NCI-H510A (cell line): ENCODE results near the gene OR51V1.
"Not testable (repeated sequence)": the region's sequence is repeated elsewhere in the genome, so short reads cannot be mapped to it uniquely, and the experiment has no call there.

ENCODE experiments used
- DNase-seq: peaks from one replicate; lab custom pipeline; 2025; lab: John Stamatoyannopoulos, UW

OR51V1 gene

DNA sequence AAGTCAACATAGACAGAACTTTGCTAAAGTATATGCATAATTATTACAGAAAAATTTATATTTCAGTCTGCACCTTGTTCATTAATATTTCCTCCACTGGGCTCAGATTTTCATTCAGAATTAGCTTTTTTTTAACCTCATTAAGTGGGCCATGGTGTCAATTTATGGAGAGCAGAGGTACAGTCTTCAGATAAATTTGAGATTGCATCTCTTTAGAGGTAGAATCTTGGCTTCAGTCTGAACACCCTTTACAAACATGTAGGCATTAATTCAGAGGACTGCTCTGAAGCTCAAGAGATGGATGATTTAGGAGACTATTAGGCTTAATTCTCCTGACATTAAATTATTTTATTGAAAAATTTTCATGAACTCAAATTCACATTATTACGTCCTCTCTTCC is 29.8 kb upstream of the OR51V1 start:
- no peak for DNase-seq

DNA sequence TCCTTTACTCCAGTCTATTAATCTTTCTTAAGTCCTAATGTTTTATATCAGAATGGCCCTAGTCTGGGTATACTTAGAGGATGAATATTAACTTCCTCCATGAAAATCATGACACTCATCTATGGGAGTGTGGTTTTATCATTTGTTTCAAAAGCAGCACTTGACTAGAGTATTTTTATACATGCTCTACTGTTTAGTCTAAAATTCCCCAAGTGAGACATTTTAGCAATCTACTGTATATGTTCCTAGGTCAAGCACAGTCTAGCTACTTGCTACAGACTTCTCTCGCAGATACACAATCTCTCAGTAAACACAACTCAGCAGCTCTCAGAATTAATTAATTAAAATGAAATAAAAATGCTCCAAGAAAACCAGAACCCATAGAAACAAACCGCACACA is 29.3 kb upstream of the OR51V1 start:
- no peak for DNase-seq

DNA sequence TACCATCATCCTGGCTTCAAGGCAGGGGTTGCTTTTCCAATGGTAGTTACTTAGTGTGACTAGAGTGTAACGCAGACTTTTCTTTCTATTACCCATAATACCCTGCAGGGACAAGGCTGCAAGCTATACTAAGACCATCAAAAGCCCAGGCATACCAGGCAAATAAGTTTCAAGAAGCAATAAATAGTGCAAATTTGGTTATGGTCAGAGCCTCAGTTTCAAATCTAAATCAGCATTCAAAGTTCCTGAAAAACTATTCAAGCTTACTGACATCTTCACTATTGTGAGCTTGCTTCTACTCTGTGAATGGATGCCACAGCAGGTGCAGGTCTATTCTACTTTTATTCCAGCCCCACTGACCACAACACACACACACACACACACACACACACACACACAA is 28.9 kb upstream of the OR51V1 start:
- DNase-seq: no peak

DNA sequence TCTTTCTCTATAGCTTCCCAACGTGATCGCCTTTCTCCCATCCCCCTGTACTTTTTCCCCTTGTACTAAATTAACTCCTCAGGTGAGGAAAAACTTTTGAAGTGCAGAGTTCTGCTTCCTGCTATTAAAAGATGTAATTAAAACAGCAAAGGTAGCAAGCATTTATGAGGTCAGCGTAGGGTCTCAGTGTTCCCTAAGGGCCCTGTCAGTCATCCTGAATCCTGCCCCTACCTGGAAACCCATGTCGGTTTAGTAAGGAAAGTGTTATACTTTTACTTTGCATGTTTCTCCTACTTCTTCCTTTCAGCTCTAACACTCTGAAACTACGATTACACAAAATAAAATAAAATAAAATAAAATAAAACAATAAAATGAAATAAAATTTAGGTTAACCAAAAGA is 27.6 kb upstream of the OR51V1 start:
- no peak for DNase-seq

DNA sequence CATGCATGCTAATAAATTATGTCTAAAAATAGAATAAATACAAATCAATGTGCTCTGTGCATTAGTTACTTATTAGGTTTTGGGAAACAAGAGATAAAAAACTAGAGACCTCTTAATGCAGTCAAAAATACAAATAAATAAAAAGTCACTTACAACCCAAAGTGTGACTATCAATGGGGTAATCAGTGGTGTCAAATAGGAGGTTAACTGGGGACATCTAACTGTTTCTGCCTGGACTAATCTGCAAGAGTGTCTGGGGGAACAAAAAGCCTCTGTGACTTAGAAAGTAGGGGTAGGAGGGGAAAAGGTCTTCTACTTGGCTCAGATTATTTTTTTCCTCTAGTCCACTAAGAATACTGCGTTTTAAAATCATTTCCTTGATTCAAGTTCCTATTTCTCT is 27.2 kb upstream of the OR51V1 start:
- no peak for DNase-seq

DNA sequence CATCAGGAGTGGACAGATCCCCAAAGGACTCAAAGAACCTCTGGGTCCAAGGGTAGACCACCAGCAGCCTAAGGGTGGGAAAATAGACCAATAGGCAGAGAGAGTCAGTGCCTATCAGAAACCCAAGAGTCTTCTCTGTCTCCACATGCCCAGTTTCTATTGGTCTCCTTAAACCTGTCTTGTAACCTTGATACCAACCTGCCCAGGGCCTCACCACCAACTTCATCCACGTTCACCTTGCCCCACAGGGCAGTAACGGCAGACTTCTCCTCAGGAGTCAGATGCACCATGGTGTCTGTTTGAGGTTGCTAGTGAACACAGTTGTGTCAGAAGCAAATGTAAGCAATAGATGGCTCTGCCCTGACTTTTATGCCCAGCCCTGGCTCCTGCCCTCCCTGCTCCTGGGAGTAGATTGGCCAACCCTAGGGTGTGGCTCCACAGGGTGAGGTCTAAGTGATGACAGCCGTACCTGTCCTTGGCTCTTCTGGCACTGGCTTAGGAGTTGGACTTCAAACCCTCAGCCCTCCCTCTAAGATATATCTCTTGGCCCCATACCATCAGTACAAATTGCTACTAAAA is 26.3 kb upstream of the OR51V1 start, which contains the start of gene HBB:
HBB (minus strand) TSS at position 340 of the 579 bp plus-strand sequence; CDS start at position 290, 50 bp downstream.
- DNase-seq: no peak

DNA sequence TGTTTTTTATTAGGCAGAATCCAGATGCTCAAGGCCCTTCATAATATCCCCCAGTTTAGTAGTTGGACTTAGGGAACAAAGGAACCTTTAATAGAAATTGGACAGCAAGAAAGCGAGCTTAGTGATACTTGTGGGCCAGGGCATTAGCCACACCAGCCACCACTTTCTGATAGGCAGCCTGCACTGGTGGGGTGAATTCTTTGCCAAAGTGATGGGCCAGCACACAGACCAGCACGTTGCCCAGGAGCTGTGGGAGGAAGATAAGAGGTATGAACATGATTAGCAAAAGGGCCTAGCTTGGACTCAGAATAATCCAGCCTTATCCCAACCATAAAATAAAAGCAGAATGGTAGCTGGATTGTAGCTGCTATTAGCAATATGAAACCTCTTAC is 25.0 kb upstream of the OR51V1 start:
- DNase-seq: no peak

DNA sequence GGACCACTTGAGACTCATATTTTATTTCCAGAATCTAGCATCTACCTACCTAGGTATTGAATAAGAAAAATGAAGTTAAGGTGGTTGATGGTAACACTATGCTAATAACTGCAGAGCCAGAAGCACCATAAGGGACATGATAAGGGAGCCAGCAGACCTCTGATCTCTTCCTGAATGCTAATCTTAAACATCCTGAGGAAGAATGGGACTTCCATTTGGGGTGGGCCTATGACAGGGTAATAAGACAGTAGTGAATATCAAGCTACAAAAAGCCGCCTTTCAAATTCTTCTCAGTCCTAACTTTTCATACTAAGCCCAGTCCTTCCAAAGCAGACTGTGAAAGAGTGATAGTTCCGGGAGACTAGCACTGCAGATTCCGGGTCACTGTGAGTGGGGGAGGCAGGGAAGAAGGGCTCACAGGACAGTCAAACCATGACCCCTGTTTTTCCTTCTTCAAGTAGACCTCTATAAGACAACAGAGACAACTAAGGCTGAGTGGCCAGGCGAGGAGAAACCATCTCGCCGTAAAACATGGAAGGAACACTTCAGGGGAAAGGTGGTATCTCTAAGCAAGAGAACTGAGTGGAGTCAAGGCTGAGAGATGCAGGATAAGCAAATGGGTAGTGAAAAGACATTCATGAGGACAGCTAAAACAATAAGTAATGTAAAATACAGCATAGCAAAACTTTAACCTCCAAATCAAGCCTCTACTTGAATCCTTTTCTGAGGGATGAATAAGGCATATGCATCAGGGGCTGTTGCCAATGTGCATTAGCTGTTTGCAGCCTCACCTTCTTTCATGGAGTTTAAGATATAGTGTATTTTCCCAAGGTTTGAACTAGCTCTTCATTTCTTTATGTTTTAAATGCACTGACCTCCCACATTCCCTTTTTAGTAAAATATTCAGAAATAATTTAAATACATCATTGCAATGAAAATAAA is 24.3 kb upstream of the OR51V1 start:
- DNase-seq: no peak

DNA sequence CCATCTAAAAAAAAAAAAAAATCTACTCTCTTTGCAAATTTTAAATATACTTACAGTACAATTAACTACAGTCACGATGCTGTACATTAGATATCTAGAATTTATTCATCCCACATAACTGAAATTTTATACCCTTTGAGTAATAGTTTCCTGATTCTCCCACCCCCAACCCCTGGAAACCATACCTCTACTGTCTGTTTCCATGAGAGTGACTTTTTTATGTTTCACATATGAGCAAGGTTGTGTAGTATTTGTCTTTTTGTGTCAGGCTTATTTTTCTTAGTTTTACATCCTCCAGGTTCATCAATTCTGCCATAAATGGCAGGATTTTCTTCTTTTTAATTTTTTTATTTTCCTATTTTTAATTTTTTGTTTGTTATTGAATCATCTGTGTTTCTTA is 23.2 kb upstream of the OR51V1 start:
- no peak for DNase-seq

DNA sequence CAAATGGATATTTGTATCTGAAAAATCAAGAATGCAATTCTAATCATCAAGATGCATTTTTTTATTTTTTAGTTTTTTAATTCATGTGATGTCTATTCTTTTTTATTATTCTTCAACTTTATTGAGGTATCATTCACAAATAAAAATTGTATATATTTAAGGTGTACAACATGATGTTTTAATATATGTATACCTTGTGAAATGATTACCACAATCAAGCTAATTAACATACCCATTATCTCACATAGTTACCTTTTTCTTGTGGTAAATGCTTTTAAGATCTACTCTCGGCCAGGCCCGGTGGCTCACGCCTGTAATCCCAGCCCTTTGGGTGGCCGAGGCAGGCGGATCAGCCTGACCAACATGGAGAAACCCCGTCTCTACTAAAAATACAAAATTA is 22.7 kb upstream of the OR51V1 start:
- DNase-seq: no peak

DNA sequence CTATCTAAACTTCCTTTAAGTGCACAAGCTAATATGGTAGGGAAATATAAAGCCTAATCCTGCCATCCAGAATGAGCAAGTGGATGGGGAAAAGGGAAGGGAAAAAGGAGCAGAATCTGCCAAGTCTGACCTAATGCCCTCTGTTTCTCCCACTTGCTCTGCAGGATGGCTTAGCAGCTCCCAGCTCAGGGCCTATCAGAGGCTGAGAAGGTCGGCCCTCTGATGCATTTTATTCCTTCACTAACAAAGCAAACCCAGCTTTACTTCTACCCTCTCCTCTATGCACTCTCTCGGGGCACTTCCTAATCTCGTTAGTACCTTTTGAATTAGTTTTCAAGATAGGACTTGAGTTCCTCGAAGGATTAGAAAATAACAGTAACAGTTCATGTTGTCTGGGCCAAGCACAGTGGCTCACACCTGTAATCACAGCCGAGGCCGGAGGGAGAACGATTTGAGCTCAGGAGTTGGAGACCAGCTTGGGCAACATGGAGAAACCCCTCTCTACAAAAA is 9.9 kb upstream of the OR51V1 start:
- DNase-seq: no peak

DNA sequence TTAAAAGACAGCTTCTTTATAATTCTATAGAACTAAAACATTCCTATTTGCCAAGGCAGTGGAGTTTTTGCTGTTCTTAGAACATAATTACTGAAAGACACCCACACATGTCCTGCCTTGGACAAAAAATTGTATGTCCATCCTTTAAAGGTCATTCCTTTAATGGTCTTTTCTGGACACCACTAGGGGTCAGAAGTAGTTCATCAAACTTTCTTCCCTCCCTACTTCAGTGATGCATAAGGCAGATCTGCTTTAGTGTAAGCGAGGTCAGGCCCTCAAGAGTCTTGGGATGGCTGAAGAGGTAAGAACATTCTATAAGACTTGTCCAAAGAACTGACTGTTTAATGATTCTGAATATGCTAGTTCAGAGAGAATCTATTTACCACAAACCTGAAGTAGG is 4.3 kb upstream of the OR51V1 start:
- DNase-seq: no peak

DNA sequence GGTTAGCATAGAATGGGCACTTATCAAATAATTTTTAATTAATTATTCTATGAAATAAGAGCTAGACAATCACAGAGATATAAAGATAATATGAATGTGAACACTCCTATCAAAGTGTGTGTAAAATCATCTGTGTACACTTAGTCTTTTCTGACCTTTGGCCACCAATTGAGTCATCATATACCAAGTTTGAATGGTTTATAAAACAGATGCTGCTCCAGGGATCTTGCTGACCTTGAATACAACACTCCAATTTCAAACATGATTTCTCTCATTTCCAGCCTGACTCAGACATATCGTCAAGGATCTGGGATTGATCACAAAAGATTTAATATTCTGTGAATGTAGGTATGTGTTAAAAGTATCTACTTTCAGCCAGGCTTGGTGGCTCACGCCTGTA is 2.9 kb upstream of the OR51V1 start:
- DNase-seq: no peak

DNA sequence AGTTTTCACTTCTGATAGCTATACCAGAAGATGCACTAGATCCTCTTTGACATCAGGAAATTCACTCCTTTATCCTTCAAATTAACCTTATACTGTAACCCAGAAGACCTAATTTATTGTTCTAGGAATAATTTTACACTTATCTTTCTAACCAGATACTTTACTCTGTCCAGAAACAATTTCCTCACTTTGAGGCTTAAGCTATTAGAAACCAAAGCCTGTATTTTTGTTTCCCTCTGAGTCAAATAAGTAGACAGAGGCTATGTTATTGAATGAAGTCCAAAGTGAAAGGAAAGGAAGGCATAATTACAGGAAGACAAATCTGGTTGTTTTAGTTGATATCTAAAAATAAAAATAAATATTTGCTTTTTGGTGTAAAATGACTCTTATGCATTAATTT is 2.2 kb downstream of the OR51V1 start:
- no peak for DNase-seq

DNA sequence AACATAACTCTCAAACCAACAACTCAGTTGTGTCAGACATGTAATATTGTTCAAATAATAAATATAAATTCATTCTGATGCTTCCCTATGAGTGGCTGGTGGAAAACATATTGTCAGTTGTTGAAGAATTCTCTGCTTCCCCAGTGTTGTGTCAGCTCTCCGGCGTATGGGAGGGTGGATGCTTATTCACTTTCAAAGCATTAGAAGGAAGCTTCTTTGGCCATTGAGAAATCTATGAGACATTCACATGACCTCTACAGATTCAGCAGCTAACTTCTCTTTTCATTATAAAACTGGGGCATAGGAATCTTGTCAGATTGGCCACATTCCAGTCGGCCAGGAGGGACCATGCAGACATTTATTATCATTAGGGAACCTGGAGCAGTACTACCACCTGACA is 2.9 kb downstream of the OR51V1 start:
- no peak for DNase-seq

DNA sequence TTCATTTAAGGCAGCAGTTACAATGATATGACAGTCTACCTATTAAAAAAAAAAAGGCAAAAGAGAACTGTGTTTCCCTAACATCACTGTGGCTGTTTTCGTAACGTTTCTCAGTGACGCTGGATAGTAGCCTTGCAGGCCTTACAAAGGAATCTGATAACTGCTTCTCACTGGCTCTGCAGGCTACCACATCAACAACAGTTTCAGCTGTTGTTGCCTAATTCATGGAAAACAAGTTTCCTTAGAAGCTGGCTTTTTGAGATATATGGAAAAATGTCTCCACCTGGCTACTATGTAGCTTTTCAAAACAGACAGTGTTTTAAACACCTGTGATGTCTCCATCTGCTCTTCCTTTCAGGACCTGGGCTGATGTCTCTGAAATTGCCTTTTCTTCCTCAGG is 3.8 kb downstream of the OR51V1 start:
- no peak for DNase-seq

DNA sequence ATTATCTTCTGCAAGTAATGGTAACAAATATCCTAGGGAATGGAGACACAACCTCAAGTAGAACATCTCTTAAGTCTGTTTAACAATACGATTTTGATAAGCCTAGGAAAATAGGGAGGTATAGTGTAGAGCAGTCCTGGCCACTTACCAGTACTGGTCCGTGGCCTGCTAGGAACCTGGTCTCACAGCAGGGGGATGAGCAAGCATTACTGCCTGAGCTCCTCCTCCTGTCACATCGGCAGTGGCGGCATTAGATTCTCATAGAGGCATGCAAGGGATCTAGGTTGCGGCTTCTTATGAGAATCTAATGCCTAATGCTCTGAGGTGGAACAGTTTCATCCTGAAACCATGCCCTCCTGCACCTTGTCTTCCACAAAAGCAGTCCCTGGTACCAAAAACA is 4.4 kb downstream of the OR51V1 start:
- DNase-seq: no peak

DNA sequence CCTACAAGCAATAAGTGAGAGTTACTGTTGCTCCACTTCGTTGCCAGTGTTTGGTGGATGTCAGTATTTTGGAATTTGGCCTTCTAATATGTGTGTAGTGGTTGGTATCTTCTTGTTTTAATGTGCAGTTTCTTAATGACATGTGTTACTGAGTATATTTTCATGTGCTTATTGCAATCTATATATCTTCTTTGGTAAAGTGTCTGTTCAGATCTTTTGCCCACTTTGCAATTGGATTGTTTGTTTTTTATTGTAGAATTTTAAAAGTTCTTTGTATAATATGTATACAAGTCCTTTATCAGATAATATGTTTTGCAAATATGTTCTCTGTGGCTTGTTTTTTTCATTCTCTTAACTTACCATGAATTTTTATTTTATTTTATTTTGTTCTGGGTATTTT is 7.7 kb downstream of the OR51V1 start:
- no peak for DNase-seq

DNA sequence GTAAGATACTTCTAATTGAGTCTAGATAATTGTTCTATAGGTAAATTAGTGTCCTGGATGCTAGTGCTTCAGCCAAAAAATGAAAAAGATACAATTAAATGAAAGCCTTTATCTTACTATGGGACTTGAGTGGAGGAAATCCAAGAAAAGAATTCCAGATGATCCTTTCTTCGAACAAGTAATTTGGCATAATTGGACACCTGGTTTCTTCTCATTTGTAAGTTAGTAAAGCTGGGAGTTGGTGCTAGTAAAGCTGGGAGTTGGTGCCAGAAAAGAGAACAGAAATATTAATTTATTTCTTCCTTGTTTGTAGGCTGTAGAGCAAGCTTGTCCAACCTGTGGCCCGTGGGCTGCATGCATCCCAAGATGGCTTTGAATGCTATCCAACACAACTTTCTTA is 12.3 kb downstream of the OR51V1 start:
- DNase-seq: no peak

DNA sequence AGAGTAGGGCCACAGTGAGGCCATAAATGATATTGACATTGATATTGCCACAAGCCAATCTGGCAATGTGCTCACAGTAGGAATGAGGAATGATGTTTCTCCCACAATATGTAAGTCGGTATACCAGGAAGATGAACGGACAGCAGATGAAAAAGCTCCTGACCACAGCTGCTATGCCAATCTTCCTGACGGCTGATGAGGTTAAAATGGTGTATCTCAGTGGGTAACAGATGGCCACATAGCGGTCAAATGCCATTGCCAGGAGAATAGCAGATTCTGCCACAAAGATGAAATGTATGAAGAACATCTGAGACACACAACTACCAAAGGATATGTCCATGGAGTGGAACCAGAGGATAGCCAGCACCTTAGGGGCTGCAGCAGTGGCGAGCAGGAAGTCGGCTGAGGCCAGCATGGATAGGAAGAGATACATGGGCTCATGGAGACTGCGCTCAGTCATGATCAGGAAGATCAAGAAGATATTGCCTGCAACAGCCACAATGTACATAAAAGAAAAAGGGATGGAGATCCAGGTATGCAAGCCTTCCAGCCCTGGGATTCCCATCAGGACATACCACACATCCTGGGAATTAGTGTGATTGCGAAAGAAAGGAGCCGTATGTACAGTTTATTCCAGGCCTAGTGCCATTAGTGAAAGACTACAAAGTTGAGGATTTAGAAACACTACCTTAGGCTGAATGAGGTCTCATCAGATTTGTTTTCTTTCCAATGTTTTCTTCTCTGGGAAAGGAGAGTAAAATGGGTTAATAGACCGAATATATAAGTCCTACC is 22.2 kb downstream of the OR51V1 start:
- DNase-seq: no peak

DNA sequence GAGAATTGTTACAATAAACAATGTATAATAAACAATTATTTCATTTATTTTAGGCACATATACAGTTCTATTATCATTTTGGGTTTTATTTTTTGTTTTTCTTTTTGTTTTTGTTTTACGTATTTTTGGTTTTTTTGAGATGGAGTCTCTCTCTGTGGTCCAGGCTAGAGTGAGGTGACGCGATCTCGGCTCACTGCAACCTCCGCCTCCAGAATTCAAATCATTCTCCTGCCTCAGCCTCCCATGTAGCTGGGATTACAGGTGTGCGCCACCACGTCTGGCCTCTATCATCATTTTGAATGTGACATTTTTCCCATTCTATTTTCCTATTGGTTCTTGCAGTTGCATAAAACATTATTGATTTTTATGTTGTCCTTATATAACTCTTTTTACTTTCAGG is 25.5 kb downstream of the OR51V1 start:
- no peak for DNase-seq

DNA sequence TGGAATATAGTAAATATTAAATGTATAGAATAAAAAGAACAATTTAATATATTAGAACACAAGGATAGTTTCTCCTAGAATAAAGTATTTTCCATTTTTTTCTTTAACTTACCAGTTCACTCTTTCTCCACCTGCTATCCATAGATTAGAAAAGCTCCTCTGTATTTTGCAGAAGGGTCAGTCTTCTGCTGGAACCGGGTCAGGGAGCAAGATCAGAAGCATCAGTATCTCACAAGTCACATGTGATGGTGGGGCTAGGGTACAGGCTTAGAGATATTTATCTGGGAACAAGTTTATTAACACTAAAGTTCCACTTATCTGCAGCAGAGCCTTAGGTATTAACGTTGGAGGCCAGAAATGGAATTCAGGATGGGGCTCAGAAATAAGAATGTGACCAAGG is 28.6 kb downstream of the OR51V1 start:
- no peak for DNase-seq

DNA sequence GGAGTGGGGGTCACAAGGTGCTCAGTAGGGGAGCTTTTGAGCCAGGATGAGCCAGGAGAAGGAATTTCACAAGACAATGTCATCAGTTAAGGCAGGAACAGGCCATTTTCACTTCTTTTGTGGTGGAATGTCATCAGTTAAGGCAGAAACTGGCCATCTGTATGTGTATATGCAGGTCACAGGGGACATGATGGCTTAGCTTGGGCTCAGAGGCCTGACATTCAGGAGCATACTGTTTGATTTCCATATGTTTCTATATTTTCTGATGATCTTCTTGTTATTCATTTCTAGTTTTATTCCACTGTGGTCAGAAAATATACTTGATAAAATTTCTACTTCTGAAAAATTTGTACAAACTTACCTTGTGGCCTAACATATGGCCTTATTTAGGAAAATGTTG is 34.6 kb downstream of the OR51V1 start:
- not testable (repeated sequence) for DNase-seq
